AG04449 (cell line): ENCODE results near the gene WHAMM.
"Not testable (repeated sequence)": the region's sequence is repeated elsewhere in the genome, so short reads cannot be mapped to it uniquely, and the experiment has no call there.

Experiments used
- CTCF ChIA-PET: fragments of 350-600 bp; formaldehyde crosslinking; extraction: SDS; loops from one replicate; lab custom pipeline; 2021; ENCODE audit warnings: antibody characterized with exemption; lab: Yijun Ruan, JAX
- POLR2A ChIA-PET: fragments of 400-600, 350-600 bp; formaldehyde crosslinking; extraction: SDS; loops from one replicate; lab custom pipeline; 2020; ENCODE audit warnings: antibody characterized with exemption, inconsistent platforms; lab: Yijun Ruan, JAX
- DNase-seq: peaks from one replicate; pipeline ENCODE4 v3.0.0-alpha.2; 2010; ENCODE audit warnings: low read depth, low spot score
- H3K4me3 ChIP-seq: 2 replicates; pipeline ENCODE4 v1.5.1; 2011; ENCODE audit warnings: low read depth, mild to moderate bottlenecking, control low read depth, low read length
- TF ChIP-seq, protein P1 (sequence below): IDR thresholded peaks from one replicate; pipeline ENCODE4 v1.5.1; 2011; ENCODE audit warnings: mild to moderate bottlenecking, moderate library complexity, low read length, control low read depth, inconsistent platforms; ENCODE audit not compliant: insufficient read depth; ENCODE audit errors: missing control alignments

The WHAMM gene, protein sequence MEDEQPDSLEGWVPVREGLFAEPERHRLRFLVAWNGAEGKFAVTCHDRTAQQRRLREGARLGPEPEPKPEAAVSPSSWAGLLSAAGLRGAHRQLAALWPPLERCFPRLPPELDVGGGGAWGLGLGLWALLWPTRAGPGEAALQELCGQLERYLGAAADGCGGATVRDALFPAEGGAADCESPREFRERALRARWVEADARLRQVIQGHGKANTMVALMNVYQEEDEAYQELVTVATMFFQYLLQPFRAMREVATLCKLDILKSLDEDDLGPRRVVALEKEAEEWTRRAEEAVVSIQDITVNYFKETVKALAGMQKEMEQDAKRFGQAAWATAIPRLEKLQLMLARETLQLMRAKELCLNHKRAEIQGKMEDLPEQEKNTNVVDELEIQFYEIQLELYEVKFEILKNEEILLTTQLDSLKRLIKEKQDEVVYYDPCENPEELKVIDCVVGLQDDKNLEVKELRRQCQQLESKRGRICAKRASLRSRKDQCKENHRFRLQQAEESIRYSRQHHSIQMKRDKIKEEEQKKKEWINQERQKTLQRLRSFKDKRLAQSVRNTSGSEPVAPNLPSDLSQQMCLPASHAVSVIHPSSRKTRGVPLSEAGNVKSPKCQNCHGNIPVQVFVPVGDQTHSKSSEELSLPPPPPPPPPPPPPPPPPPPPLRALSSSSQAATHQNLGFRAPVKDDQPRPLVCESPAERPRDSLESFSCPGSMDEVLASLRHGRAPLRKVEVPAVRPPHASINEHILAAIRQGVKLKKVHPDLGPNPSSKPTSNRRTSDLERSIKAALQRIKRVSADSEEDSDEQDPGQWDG

DNA sequence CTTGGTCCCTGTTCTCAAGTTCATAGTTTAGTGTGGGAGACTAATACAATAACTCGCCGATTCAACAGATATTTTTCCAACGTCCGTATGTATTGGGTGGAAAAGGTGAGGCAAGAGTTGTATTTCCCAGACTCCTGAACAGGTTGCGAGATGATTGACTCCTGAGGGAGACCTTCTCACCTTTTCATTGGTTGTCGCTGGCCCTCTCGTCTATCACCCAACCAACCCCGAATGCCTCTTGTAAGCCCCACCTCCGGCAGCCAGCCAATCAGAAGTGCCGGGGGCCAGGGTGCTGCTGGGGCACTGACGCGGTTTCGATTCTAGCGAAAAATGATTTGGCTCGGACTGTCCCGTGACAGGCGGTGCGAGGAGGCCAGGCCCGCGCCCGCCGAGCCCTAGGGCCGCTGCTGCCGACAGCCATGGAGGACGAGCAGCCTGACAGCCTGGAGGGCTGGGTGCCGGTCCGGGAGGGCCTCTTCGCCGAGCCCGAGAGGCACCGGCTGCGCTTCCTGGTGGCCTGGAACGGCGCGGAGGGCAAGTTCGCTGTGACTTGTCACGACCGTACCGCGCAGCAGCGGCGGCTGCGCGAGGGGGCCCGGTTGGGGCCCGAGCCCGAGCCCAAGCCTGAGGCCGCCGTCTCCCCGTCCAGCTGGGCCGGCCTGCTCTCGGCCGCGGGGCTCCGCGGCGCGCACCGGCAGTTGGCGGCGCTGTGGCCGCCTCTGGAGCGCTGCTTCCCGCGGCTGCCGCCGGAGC, at the start of gene WHAMM:
Gene WHAMM (plus strand): TSS at position 321 of the 753 bp plus-strand sequence. CDS start 99 bp downstream, at position 420.
- ChIA-PET POLR2A (interaction anchor here (1.7 kb wide), 1 partner anchor 269 kb away, joined by 7 read pairs; the partner anchor contains the start of gene RPS17), CTCF (interaction anchor here (0.7 to 2.9 kb wide), 5 partner anchors 25 to 279 kb away, joined by 3 to 10 read pairs (median 3); no protein-coding TSS in a partner anchor)
- TF ChIP-seq, protein P1, sequence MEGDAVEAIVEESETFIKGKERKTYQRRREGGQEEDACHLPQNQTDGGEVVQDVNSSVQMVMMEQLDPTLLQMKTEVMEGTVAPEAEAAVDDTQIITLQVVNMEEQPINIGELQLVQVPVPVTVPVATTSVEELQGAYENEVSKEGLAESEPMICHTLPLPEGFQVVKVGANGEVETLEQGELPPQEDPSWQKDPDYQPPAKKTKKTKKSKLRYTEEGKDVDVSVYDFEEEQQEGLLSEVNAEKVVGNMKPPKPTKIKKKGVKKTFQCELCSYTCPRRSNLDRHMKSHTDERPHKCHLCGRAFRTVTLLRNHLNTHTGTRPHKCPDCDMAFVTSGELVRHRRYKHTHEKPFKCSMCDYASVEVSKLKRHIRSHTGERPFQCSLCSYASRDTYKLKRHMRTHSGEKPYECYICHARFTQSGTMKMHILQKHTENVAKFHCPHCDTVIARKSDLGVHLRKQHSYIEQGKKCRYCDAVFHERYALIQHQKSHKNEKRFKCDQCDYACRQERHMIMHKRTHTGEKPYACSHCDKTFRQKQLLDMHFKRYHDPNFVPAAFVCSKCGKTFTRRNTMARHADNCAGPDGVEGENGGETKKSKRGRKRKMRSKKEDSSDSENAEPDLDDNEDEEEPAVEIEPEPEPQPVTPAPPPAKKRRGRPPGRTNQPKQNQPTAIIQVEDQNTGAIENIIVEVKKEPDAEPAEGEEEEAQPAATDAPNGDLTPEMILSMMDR, result no peak
- peak; percentile 94 for DNase-seq
- peak within 1 kb of the TSS; percentile 84 for H3K4me3 ChIP-seq

DNA sequence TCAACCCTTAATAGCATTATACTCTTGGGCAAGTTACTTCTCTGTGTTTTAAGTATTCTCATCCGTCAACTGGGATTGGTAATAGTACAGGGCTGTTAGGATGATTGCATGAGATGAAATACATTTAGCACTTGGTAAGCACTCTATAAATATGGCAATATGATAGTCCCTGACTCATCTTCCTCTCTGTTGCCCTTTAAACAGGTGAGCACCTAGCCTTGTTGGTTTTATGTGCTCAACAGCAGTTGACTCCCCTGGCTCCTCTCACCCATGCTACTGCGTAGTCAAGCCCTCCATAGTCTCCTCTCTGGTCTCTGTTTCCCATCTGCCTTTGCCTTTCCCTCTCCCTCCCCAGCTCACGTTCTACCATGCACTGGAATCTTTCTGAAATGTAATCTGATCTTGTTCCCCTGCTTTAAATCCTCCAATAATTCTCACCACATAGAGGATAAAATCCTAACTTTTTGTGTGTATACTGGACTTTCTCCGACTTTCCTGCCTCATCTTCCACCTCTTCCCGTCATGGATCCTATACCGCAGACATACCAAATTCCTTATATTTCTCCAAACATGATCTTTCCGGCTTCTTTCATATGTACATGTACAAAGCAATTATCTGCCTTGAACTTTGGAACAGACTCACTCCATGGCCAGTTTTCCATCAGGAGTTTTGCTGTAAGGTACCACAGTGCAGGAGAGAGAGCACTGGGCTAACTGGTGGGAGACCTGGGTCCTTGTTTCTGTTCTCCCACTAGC, 45.9 kb upstream of the WHAMM start:
- POLR2A ChIA-PET, result no interaction called here
- no peak overlapping the region for H3K4me3 ChIP-seq
- CTCF ChIA-PET, result no interaction called here
- TF ChIP-seq, protein P1, result no peak
- no peak for DNase-seq

DNA sequence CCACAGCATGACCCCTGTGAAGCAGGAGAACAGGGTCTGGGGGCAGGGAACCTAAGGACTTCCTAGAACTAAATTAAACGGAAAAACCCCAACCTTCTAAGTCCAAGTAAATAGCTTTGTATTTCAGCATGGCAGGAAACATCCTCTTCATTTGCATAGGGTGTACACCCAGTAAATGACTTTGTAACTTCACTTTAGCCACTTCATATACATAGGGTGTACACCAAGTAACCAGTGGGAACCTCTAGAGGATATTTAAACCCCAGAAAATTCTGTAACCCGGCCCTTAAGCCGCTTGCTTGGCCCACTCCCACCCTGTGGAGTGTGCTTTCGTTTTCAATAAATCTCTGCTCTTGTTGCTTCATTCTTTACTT, 45.3 kb upstream of the WHAMM start:
- CTCF ChIA-PET, result no interaction called here
- H3K4me3 ChIP-seq, result no peak overlapping the region
- TF ChIP-seq, protein P1, result no peak
- no peak for DNase-seq
- POLR2A ChIA-PET, result no interaction called here

DNA sequence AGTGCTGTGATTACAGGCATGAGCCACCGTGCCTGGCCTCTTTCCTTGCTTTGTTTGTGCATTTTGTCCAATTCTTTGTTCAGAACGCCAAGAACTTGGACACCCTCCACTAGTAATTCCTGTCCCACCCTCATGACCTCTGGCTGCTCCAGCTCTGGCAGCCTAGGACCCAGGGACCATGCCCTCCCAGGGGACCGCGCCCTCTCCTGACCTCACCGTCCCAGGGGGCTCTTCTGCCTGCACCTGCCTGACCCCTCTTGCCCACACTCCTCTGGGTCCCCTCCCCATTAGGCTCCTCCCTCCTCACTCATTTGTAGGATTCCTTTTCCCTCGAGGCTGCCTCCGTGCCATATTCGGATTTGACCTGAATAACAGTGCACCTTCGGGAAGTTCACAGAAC, 44.7 kb upstream of the WHAMM start:
- TF ChIP-seq, protein P1, result no peak
- no peak for DNase-seq
- POLR2A ChIA-PET, result no interaction called here
- no peak overlapping the region for H3K4me3 ChIP-seq
- CTCF ChIA-PET, result no interaction called here

DNA sequence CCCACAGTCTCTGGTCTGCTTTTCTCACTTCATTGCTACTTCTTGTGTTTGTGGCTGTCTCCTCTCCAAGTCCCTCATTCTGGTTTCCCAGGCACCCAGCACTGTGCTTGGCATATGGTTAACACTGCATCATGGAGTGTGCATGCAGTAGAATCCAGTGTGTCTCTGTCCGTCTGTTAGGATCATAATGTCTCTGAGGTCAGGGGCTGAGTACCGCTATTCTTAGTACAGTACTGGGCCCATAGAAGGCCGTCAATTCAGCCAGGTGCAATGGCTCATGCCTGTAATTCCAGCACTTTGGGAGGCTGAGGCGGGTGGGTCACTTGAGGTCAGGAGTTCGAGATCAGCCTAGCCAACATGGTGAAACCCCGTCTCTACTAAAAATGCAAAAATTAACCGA, 43.2 kb upstream of the WHAMM start:
- POLR2A ChIA-PET, result interaction anchor here (1.4 kb wide), 1 partner anchor 16 kb away, joined by 4 read pairs; no protein-coding TSS in a partner anchor
- H3K4me3 ChIP-seq, CTCF ChIA-PET, DNase-seq: not testable (repeated sequence)

DNA sequence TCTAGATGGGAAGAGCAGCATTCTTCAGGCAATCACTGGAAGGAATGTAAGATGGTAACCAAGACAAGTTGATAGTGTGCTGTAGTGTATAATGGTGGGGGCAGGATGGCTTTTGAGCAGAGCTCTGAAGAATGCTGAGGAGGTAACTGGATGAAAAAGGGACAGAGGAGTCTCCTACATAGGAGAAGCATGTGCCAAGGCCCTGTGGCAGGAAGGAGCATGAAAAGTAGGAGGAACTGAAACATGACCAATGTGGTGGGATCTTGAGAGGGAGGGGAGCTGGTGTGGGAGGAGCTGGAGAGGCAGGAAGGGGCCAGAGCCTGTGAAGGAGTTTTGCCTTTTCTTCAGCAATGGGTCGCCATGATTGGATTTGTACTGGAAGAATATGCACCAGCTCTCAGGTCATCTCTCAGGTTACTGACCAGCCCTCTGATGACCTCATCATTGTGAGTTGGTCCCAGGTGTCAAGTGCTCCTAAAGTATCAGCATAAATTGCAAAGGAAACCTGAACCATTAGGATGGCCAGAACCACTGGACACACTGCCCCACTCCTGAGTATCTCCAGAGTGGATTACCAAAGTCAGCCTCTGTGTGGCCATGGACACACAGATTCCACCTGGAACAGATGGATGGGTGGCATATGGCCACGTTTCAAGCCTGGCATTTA, 42.1 kb upstream of the WHAMM start:
- CTCF ChIA-PET, result interaction anchor here (1.1 kb wide), 1 partner anchor 233 kb away, joined by 4 read pairs; no protein-coding TSS in a partner anchor
- DNase-seq, result no peak
- TF ChIP-seq, protein P1, result no peak
- POLR2A ChIA-PET, result no interaction called here
- H3K4me3 ChIP-seq, result no peak overlapping the region
